ENCODE data around the gene RNF8. TPM values are rescaled to one million over a fixed set of nuclear protein-coding genes. Genes with fewer than 3 reads are reported as not detected.

RNF8 gene
- total and polyA plus RNA-seq, 9 of the 15 experiments (the other 6 are each of a cell fraction or from before 2014, with no cell fraction given) = 10.6 to 47.0 (median 37.5) TPM

DNA sequence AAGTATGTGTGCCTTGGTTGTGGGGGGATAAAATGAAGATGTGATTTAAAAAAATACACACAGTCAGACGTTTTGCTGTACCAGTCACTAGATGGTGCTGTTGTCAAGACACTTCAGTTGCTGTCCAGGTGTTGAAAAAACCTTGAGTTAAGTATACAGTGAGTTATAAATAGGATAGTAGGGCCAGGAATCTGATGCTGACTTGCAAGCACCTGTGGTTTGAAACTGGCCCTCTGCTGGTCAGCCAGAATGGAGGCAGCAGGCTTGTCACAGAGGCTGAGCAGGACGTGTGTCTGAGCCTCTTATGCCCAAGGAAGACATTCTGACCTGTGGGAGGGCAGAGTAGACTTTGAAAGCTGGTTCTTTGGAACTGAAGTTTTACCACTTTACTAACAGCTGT, 27.8 kb downstream of the RNF8 start (continued):
- TF ChIP-seq RERE (CRISPR knock-in tag; IDR thresholded peaks at IDR 0.05; ENCODE audit: borderline replicate concordance) (no peak), SMARCE1 (IDR thresholded peaks at IDR 0.05) (no peak), KAT8 (IDR thresholded peaks at IDR 0.05; ENCODE audit: low read depth) (no peak), SAP30 (IDR thresholded peaks at IDR 0.05; ENCODE audit: borderline replicate concordance, insufficient read depth, low read depth, low read length, poor library complexity, severe bottlenecking) (no peak), TEAD4 (IDR thresholded peaks at IDR 0.05; ENCODE audit: low read length) (0 out of 2 replicates have a peak, but pooled peaks have one; percentile 42), TEAD4 (CRISPR knock-in tag; IDR thresholded peaks at IDR 0.05; ENCODE audit: borderline replicate concordance) (no peak), ZKSCAN3 (CRISPR knock-in tag; IDR thresholded peaks at IDR 0.05) (no peak)
- TF ChIP-seq, protein P1, sequence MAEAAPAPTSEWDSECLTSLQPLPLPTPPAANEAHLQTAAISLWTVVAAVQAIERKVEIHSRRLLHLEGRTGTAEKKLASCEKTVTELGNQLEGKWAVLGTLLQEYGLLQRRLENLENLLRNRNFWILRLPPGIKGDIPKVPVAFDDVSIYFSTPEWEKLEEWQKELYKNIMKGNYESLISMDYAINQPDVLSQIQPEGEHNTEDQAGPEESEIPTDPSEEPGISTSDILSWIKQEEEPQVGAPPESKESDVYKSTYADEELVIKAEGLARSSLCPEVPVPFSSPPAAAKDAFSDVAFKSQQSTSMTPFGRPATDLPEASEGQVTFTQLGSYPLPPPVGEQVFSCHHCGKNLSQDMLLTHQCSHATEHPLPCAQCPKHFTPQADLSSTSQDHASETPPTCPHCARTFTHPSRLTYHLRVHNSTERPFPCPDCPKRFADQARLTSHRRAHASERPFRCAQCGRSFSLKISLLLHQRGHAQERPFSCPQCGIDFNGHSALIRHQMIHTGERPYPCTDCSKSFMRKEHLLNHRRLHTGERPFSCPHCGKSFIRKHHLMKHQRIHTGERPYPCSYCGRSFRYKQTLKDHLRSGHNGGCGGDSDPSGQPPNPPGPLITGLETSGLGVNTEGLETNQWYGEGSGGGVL (CRISPR knock-in tag; IDR thresholded peaks at IDR 0.05) = no peak
- TF ChIP-seq, protein P2, sequence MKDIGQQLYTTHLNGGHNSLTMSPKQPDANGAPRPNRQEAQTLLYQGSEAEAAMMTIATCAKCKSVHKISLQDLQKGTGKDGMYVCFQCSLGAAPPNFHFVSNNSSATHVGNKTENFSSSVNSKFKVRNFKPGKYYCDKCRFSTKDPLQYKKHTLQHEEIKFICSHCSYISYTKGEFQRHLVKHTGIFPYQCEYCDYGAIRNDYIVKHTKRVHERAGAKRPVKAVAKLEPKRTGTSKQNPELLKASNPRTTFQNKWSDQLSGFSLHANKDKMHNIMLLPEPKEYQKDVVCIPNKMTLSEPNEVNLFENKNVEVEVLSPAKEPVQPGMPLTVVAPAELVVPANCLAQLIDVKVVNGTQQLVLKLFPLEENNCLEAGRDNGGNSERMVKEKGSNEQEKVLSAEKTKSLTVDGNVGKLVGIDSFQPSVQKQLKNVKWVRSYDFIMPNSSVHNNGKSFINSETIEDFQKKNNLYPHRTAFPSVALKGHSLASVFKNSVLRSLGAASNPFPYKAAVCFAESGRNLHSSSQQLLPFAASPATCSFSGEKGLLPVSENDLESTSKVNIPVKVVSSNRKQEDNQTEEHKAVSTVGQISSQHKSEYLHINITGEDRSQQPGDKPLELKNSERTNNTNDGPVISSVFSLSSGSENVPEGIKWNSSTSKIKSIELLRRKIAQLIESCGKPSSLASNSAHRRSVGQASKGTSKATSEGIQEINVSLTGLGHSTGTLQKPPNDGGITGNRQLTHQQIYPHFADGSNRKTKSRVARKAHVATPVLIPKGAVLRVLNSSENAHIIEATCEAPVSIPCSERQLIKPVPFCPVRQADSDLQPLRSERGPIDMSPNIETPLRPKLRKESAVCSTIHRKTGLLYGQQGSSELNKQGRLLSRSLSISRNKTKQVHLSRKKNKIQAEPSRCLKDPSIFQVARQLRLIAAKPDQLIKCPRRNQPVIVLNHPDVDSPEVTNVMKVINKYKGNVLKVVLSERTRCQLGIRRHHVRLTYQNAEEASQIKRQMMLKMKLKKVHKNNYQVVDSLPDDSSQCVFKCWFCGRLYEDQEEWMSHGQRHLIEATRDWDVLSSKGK (CRISPR knock-in tag; IDR thresholded peaks at IDR 0.05) = no peak
- TF ChIP-seq, protein P3, sequence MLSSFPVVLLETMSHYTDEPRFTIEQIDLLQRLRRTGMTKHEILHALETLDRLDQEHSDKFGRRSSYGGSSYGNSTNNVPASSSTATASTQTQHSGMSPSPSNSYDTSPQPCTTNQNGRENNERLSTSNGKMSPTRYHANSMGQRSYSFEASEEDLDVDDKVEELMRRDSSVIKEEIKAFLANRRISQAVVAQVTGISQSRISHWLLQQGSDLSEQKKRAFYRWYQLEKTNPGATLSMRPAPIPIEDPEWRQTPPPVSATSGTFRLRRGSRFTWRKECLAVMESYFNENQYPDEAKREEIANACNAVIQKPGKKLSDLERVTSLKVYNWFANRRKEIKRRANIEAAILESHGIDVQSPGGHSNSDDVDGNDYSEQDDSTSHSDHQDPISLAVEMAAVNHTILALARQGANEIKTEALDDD (IDR thresholded peaks at IDR 0.05) = no peak
- TF ChIP-seq, protein P4, sequence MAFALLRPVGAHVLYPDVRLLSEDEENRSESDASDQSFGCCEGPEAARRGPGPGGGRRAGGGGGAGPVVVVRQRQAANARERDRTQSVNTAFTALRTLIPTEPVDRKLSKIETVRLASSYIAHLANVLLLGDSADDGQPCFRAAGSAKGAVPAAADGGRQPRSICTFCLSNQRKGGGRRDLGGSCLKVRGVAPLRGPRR (CRISPR knock-in tag; IDR thresholded peaks at IDR 0.05) = no peak
